Fibroblast of villous mesenchyme (primary cell): ENCODE data around the gene ABHD17A. TPM values are rescaled to one million over a fixed set of nuclear protein-coding genes. Genes with fewer than 3 reads are reported as not detected.

ENCODE experiments used
- DNase-seq: peaks from one replicate; pipeline ENCODE4 v3.0.0-alpha.2; 2010; ENCODE audit warnings: low read depth
- H3K4me3 ChIP-seq: 2 replicates; pipeline ENCODE4 v1.5.1; 2011; ENCODE audit warnings: low read depth, mild to moderate bottlenecking, low read length
- CTCF ChIP-seq: IDR thresholded peaks from 2 replicates; pipeline ENCODE4 v1.5.1; 2012; ENCODE audit warnings: low read depth, mild to moderate bottlenecking, low read length; ENCODE audit not compliant: insufficient read depth
- total RNA-seq: library from RNA; depleted of rRNA; stranded (reverse); fragments of >200 nt; gene quantifications from 2 replicates; pipeline ENCODE4 v1.2.3, GENCODE V29; 2012

The ABHD17A gene
- total RNA-seq, 1 donor = 45.8 TPM

GRCh38 chr19:1863638-1864479 lies 21.4 kb downstream of the ABHD17A start:
- peak overlapping the region; percentile 81 for H3K4me3 ChIP-seq
- no peak for TF ChIP-seq CTCF
- DNase-seq = peak; percentile 96

- no peak for DNase-seq
- H3K4me3 ChIP-seq = peak within 1 kb of the TSS; percentile 81
- no peak for TF ChIP-seq CTCF
These were observed 22.0 kb downstream of the ABHD17A start, which contains the start of gene KLF16 for GRCh38 chr19:1863328-1863637. Gene KLF16, minus strand, starts transcription at chr19:1863579. Its CDS starts 82 bp downstream, at chr19:1863497.

DNA sequence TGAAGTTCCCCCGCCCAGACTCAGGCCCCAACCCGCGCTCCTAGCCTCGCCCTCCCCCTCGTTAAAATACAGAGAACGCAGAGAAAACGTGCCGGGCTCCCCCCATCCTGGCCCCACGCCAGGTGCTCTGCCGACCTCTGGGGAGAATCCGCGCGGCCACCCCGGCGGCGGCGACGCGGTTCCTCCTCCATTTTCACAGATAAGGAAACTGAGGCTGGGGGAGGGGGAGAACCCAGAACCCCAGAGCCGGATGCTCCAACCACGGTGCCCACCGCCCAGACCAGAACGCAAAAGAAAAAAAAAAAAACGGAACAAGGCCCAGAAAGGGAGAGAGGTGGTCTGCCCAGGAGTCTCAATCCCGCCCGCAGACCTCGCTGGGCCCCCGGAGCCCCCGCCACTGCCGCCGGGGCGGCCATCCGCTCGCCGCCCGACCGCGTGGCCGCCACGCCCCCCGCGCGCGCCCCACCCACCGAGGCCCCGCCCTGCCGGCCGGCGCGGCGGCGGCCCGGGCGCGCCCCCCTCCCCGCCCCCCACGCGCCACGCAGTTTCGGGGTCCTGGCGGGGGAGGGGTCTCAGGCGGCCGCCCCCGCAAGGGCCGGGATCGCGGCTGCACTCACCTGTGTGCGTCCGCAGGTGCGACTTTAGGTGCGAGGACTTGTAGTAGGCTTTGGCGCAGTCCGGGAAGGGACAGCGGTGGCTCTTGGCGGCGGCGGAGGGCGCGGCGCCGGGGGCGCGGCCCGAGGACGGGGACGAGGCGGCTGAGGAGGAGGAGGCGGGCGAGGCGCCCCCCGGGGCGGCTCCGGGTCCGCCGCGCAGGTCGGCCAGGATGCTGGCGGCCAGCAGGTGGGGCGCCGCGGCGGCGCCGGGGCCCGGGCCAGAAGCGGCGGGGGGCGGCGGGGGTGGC lies 22.6 kb downstream of the ABHD17A start:
- no peak for TF ChIP-seq CTCF
- DNase-seq = no peak
- H3K4me3 ChIP-seq = peak overlapping the region; percentile 80

- TF ChIP-seq CTCF = no peak
- H3K4me3 ChIP-seq = peak overlapping the region; percentile 80
- DNase-seq = no peak
These were observed 23.2 kb downstream of the ABHD17A start for GRCh38 chr19:1862068-1862423.

DNA sequence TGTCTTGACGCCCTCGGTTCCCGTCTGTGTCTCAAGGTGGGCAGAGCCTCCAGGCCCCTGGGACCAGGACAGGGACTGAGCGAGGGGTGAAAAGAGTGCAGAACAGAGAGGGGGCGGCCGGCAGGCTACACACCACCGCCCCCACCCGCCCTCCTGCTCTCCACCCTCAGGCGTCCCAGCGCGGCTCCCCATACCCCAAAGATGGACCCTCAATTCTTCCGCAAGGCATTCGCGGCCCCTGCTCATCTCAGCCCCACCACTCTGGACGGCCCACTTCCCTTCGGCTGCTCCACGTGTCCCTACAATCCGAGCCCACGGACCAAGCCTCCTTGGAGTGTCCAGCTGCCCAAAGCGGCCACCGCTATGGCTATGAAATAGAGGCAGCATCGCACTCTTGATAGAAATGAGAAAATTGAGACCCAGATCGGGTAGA lies 23.7 kb downstream of the ABHD17A start:
- TF ChIP-seq CTCF = no peak
- peak overlapping the region; percentile 80 for H3K4me3 ChIP-seq
- no peak for DNase-seq

DNA sequence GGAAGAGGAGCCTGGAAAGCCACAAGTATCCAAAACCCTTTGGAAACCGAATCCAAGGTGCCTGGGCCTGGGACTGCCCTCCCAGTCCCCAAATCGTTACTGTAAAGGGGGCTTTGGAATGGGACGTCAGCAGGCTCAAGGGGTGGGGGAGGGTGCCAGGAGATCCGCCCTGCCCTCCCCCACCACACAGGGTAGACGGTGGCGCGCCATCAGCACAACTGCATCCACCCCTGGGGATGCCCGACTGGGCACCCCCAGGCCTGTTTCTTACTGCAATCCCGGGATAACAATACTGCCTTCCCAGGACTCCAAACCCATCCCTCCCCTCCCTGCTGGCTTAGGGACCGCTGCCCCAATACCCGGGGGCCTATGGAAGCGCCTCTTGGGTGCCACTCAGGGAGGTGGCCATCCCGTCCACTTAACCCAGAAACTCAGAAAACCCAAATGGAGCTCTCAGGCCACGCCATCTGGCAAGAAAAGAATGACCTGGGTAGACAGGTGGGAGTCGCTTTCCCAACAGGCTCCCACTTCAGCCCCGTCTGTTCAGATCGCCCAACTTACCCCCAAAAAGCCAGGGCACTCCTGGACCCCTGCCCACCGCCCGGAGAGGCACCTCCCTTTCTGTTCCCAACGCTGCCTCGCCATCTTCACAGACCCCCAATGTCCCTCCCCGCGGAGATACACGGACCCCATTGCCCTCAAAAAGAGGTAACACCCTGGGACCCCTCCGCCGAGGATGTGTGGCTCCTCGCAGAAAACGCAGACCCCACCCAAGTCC lies 24.3 kb downstream of the ABHD17A start:
- TF ChIP-seq CTCF = no peak
- peak overlapping the region; percentile 80 for H3K4me3 ChIP-seq
- no peak for DNase-seq
